GM19035 (cell line): Measurements from ENCODE around the gene MED19.
A peak's percentile ranks its signal among the peaks of the same experiment; 100 is the strongest.
"Not testable (repeated sequence)": the region's sequence is repeated elsewhere in the genome, so short reads cannot be mapped to it uniquely, and the experiment has no call there.

Source experiments
- ATAC-seq: cut with Tn5 transposase; IDR thresholded peaks from one replicate; pipeline ENCODE4 v1.9.1; 2021; ENCODE audit not compliant: unreplicated experiment

Gene MED19

DNA sequence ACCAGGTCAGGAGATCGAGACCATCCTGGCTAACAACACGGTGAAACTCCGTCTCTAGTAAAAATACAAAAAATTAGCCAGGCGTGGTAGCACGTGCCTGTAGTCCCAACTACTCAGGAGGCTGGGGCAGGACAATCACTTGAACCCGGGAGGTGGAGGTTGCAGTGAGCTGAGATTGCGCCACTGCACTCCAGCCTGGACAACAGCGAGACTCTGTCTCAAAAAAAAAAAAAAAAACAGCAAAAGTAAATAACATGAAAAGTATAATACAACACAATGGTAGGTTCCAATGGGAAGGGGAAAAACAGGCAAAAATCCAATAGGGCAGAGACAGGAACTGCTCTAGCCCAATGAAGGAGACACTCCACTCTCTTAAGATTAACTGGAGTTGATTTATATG is 6.6 kb downstream of the MED19 start:
- not testable (repeated sequence) for ATAC-seq

- ATAC-seq = no peak
Measured at GRCh38 chr11:57704932-57705331, 7.1 kb downstream of the MED19 start.

- no peak for ATAC-seq
Measured at GRCh38 chr11:57703341-57703740, 8.7 kb downstream of the MED19 start.

- ATAC-seq = no peak
Measured at GRCh38 chr11:57700425-57700824, 11.6 kb downstream of the MED19 start.

DNA sequence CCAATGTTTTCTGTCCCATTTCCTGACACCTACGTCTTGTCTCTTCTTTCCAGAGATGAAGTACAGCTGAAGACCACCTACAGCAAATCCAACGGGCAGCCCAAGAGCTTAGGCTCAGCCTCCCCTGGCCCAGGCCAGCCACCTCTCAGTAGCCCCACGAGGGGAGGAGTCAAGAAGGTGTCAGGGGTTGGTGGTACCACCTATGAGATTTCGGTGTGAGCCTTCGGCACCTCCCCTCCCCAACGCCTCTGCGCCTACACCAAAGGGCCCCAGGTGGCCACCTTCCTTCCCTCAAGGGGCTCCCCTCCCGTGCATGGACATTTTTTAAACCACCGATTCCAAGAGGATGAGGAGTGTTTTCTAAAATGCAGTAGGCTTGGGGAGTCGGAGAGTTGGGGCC is 12.2 kb downstream of the MED19 start:
- no peak for ATAC-seq

DNA sequence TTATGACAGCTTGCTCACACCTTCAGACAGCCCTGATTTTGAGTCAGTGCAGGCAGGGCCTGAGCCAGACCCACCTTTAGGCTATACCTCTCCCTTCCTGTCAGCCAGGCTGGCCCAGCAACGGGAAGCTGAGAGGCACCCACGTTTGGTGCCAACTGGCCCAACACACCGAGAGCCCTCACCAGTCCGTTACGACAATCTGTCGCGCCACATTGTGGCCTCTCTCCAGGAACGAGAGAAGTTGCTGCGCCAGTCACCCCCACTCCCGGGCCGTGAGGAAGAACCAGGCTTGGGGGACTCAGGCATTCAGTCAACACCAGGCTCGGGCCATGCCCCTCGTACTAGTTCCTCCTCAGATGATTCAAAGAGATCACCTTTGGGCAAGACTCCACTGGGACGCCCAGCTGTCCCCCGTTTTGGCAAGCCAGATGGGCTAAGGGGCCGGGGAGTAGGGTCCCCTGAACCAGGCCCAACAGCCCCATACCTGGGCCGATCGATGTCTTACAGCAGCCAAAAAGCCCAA is 13.1 kb downstream of the MED19 start:
- ATAC-seq = no peak

GRCh38 chr11:57690474-57690873 is 21.5 kb downstream of the MED19 start:
- ATAC-seq = not testable (repeated sequence)

GRCh38 chr11:57681168-57681567 is 30.8 kb downstream of the MED19 start:
- ATAC-seq = no peak

DNA sequence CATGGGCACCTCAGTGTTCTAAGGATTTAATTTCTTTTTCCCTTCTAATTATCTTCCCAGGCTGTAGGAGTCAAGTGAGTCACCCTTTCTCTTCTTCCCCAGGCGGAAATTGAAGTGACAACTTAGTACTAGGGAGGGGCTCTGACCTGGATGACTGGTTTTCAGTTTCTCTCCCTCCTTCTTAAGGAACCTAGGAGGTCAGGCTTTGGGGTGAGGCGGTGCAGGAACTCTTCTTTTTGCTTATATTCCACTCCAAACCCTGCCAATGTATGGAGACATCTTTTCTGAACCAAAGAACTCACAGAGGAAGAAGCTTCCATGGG is 31.5 kb downstream of the MED19 start:
- no peak for ATAC-seq

GRCh38 chr11:57679396-57679795 is 32.6 kb downstream of the MED19 start:
- ATAC-seq = no peak

GRCh38 chr11:57675176-57675941 is 36.7 kb downstream of the MED19 start:
- ATAC-seq = no peak

DNA sequence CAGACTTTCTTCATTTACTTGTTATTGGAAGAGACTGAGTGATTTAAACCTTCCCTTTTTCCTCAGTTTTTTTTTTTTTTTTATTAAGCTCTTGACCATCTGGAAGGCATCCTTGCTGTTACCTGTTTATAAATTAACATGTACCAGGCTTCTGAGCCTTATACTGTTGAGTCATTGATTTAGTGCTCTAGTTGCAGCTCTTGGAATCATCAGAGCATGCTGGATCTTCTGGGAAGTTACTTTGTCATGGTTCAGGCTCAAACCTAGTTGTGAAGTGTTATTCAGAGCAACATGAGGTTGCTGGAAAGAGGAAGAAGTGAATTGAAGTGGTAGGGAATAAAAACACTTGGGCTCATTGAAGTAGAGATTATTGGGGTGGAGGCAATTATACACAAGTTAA is 37.8 kb downstream of the MED19 start:
- no peak for ATAC-seq

GRCh38 chr11:57668434-57668782 is 43.6 kb downstream of the MED19 start:
- ATAC-seq = peak; percentile 12

- ATAC-seq = peak; percentile 81
Measured at GRCh38 chr11:57667736-57668433, 44.1 kb downstream of the MED19 start, which contains the start of gene ZDHHC5. TSS of gene ZDHHC5 (plus strand) at chr11:57668114. CDS start at chr11:57673091, 4,977 bp downstream.

DNA sequence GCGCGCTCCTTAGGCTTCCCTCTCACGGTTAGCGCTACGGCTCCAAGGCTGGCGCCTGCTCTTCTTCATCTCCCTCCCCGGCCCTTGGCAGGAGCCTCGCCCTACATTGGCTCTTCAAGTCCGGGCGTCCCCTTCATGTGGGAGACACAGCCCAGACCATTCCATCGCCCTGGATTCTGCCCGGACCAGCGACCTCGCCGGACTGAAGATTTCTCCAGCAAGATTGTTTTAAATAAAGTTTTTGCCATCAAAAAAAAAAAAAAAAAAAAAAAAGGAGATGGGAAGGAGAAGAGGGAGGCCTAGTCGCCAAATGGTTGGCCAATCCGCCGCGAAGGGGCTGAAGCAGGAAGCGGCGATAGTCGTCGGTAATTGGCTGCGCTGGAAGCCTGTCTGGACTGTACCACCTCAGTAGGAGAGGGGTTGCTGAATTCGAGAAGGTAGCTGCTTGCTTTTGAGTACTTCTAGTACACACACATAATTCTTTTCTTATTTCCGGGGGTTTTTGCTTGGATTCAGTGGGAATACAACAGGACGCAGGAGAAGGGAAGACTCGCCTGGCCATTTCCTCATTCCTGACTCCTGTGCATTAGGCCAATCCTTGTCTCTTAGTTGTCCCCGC is 44.8 kb downstream of the MED19 start:
- peak; percentile 67 for ATAC-seq

DNA sequence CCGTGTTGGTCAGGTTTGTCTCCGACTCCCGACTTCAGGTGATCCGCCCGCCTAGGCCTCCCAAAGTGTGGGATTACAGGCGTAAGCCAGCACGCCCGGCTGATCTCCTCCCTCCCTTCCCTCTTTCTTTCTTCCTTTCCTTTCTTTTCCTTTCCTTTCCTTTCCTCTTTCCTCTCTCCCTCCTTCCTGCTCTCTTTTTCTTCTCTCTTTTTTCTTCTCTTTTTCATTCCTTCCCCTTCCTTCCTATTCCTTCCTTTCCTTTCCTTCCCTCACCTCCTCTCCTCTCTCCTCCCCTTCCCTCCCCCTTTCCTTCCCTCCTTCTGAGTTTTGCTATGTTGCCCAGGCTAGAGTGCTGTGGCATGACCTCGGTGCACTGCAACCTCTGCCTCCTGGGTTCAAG is 48.0 kb downstream of the MED19 start:
- ATAC-seq = no peak

DNA sequence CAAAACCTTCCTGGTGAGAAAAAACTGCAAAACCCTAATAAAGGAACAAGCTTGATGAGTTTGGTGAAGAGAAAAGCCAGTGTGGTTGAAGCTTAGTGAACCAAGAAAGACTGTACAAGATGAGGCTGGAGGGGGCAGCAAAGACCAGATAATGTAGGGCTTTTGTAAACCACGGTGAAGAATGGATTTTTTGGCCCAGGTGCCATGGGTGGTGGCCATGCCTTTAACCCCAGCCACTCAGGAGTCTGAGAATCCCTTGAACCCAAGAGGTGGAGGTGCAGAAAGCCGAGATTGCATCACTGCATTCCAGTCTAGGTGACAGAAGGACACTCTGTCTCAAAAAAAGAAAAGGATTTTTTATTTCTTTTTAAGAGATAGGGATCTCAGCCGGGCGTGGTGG is 49.1 kb downstream of the MED19 start:
- ATAC-seq = no peak

DNA sequence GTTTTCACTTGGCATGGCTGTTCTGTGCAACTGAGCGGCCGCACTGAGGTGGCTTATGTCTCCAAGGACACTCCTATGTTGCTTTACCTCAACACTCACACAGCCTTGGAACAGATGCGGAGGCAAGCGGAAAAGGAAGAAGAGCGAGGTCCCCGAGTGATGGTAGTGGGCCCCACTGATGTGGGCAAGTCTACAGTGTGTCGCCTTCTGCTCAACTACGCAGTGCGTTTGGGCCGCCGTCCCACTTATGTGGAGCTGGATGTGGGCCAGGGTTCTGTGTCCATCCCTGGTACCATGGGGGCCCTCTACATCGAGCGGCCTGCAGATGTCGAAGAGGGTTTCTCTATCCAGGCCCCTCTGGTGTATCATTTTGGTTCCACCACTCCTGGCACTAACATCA is 52.3 kb downstream of the MED19 start:
- ATAC-seq = no peak

DNA sequence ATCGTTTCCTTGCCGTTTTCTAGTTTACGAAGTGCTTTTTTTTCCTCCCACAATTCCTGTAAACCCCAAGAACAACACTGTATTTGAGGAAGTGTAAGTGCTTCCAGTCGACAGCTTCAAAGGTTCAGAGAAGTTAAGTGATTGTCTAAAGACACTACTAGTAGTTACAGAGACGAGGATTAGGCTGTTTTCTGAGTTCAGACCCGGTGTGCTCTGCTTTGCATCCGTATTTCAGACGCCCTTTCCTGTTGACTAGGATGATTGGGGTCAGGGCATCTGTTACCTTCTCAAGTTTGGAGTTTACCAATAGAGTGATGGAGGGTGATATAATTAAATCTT is 54.0 kb downstream of the MED19 start:
- no peak for ATAC-seq

DNA sequence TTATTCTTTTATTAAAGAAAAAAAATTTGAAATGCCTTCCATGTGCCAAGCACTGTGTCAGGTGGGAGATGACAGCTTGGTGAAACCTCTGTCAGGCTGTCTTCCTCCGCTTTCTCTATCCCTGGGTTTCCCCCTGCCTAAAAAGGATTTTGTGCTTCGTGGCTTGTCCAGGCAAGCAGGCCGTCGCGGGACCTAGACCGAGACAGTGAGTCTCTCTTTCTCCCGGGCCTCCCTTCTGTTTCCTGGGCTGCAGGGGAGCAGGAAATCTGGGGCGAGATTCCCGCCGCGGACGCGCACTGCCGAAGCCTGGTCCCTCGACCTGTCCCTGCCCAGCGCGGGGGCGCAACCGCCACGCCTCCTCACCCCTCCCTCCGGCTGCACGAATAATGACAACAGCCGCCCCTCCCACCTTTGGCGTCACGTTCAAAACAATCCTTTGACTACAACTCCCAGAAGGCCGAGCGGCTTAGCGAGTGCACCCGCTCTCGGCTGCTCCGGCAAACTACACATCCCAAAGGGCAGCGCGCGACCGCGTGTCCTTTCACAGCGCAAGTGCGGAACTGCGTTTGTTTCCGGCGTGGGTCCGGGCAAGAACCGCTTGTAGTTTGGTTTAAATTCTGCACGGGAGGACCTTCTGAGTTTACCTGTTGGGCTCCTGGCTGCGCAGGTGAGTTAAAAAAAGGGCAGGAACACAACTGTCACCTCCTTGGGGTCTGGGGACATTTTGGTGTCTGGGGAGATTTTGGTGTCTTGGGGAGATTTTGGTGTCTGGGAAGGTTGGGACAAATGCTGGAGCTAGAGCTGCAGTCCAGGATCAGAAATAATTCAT is 54.6 kb downstream of the MED19 start, which contains the start of gene CLP1:
CLP1 (plus strand) TSS at position 569 of the 829 bp plus-strand sequence. CDS start 1,715 bp downstream, outside the sequence.
- ATAC-seq = peak; percentile 99

GRCh38 chr11:57656885-57657193 is 55.2 kb downstream of the MED19 start:
- ATAC-seq = no peak
